ENCODE data around the gene TMEM234.
A peak's percentile ranks its signal among the peaks of the same experiment; 100 is the strongest.
"Not testable (repeated sequence)": the region's sequence is repeated elsewhere in the genome, so short reads cannot be mapped to it uniquely, and the experiment has no call there.

TMEM234 gene

DNA sequence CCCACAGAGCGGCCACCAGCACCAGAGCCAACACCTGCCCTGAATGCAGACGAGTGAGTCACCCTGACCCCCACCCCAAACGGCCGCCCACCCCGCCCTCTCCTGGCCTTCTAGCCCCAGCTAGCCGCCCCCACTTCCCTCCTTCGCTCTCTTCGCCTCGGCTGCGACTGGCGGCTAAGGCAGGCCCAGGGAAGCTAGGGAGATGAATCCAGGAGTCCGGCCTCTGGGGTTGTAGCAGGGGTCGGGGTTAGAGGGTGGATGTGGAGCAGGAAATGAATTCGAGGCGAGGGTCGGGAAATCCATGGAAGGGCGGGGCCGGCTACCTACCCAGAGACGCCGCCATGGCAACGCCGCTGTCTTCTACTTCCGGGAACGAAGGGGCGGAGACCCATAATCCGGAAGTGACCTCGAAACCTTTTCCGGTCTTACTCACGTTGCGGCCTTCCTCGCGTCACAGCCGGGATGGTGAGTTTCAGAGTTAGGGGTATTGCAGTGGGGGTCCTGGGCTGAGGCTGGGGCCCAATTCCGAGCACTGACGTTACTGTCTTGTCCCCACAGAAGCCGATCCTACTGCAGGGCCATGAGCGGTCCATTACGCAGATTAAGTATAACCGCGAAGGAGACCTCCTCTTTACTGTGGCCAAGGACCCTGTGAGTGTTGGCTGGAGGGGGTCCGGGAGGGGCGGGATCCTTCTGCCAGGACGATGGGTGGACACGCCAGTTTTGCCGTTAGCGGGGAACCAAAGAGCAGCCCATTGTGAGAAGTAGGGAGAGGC lies at the start of gene TMEM234, which contains the start of gene EIF3I:
Gene TMEM234, minus strand, starts transcription at position 374 of the 776 bp plus-strand sequence. Its CDS starts 31 bp downstream, at position 343.
Gene EIF3I, plus strand, starts transcription at position 428 of the 776 bp plus-strand sequence. Its CDS starts 35 bp downstream, at position 463.
- H3K27ac ChIP-seq (ENCODE audit: low read length), result no peak within 1 kb of the TSS
- H3K9me3 ChIP-seq (ENCODE audit: control insufficient read depth, insufficient read depth, low read length), result no peaks in the 10 kb centered on the region
- H3K27me3 ChIP-seq (ENCODE audit: control insufficient read depth, insufficient read depth, low read length), result no peaks in the 10 kb centered on the region
- H3K36me3 ChIP-seq (ENCODE audit: control insufficient read depth, insufficient read depth, low read length), result peaks cover 9% of the 10 kb centered on the region
- no CpG with 5 or more reads among the region's 46 CpGs for WGBS (ENCODE audit: insufficient coverage, insufficient read length)
- no peaks in the 10 kb centered on the region for H3K4me1 ChIP-seq (ENCODE audit: control insufficient read depth, insufficient read depth, low read length)
- peak; percentile 87 for DNase-seq (ENCODE audit: low read depth, low spot score)
- peak within 1 kb of the TSS; percentile 92 for H3K4me3 ChIP-seq (ENCODE audit: low read length)

DNA sequence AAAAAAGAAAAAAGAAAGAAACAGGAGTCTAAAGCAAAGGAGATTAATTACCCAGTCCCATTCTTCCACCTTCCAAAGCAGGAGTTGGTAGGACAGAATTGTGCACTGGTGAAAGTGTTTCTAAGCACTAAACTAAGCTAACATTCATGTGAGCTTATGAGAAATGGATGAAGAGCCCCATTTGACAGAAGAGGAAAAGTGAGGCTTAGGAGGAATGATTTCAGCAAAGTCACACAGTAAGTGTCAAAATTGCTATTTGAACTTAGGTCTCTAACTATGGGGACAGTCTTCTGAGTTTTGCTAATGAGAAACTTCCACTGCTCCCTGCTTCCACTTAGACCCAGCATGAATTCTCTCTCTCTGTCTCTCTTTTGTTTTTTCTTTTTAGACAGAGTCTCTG lies 47.6 kb upstream of the TMEM234 start:
- Histone ChIP-seq H3K4me1 (ENCODE audit: control insufficient read depth, insufficient read depth, low read length) (peaks cover 5% of the 10 kb centered on the region; the same call in 1 of the 2 replicates), H3K27me3 (ENCODE audit: control insufficient read depth, insufficient read depth, low read length) (no peaks in the 10 kb centered on the region), H3K9me3 (ENCODE audit: control insufficient read depth, insufficient read depth, low read length) (no peaks in the 10 kb centered on the region), H3K27ac (ENCODE audit: low read length) (no peak overlapping the region), H3K4me3 (ENCODE audit: low read length) (no peak overlapping the region), H3K36me3 (ENCODE audit: control insufficient read depth, insufficient read depth, low read length) (no peaks in the 10 kb centered on the region)
- no peak for DNase-seq (ENCODE audit: low read depth, low spot score)

DNA sequence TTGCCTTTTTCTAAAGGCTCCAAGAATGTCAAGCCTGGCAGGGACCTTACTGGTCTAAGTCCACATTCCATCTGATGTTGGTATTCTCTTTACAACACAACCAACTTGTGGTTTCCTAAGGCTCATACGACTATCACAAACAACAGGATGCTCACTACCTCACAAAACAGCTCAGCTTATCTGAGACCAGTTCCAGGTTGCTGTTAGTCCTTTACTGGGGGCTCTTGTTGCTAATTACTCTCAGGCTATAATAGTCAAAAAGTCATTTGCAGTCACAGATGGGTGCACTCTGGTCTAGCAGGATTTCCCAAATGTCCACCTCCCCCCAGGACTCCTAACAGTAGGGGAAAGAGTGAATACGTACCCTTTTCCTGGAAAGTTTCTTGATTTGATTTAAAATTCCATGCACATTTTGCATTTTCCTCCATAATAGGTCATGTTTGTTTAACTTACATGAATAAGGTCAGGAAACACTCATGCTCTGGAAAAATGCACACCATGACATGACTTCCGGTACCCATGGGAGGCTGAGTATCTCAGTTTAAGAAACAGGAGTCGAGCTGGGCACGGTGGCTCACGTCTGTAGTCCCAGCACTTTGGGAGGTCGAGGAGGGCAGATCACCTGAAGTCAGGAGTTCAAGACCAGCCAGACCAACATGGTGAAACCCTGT lies 44.9 kb upstream of the TMEM234 start:
- Histone ChIP-seq H3K27ac (ENCODE audit: low read length) (no peak overlapping the region), H3K9me3 (ENCODE audit: control insufficient read depth, insufficient read depth, low read length) (no peaks in the 10 kb centered on the region), H3K4me1 (ENCODE audit: control insufficient read depth, insufficient read depth, low read length) (no peaks in the 10 kb centered on the region), H3K36me3 (ENCODE audit: control insufficient read depth, insufficient read depth, low read length) (no peaks in the 10 kb centered on the region), H3K4me3 (ENCODE audit: low read length) (no peak overlapping the region), H3K27me3 (ENCODE audit: control insufficient read depth, insufficient read depth, low read length) (no peaks in the 10 kb centered on the region)
- DNase-seq (ENCODE audit: low read depth, low spot score), result no peak
- no CpG with 5 or more reads among the region's 7 CpGs for WGBS (ENCODE audit: insufficient coverage, insufficient read length)

DNA sequence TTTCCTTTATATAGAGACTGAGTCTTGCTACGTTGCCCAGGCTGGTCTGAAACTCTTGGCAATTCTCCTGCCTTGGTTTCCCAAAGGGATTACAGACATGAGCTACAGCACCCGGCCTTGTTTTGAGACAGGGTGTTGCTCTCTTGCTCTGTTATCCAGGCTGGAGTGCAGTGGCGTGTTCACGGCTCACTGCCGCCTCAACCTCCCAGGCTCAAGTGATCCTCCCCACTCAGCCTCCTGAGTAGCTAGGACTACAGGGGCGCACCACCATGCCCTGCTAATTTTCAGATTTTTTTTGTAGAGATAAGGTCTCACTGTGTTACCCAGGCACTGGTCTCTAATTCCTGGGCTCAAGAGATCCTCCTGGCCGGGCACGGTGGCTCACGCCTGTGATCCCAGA lies 43.7 kb upstream of the TMEM234 start:
- H3K27me3 ChIP-seq (ENCODE audit: control insufficient read depth, insufficient read depth, low read length), result no peaks in the 10 kb centered on the region
- H3K36me3 ChIP-seq (ENCODE audit: control insufficient read depth, insufficient read depth, low read length), result no peaks in the 10 kb centered on the region
- H3K4me3 ChIP-seq (ENCODE audit: low read length), result no peak overlapping the region
- no peaks in the 10 kb centered on the region for H3K4me1 ChIP-seq (ENCODE audit: control insufficient read depth, insufficient read depth, low read length)
- no CpG with 5 or more reads among the region's 9 CpGs for WGBS (ENCODE audit: insufficient coverage, insufficient read length)
- no peaks in the 10 kb centered on the region for H3K9me3 ChIP-seq (ENCODE audit: control insufficient read depth, insufficient read depth, low read length)
- no peak overlapping the region for H3K27ac ChIP-seq (ENCODE audit: low read length)
- DNase-seq (ENCODE audit: low read depth, low spot score), result no peak

DNA sequence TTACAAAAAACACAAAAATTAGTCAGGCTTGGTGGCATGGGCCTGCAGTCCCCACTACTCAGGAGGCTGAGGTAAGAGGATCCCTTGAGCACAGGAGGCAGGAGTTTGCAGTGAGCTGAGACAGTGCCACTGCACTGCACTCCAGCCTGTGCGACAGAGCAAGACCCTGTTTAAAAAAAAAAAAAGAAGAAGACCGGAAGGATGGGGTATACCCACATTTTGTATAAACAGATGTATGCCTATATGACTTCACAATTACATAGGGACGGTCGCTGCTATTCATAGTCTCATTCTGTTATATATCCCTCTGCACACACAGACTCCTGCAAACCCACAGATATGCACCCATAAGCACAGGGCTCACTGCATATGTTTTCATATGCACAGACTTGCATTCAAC lies 41.6 kb upstream of the TMEM234 start:
- no peaks in the 10 kb centered on the region for H3K9me3 ChIP-seq (ENCODE audit: control insufficient read depth, insufficient read depth, low read length)
- no peaks in the 10 kb centered on the region for H3K36me3 ChIP-seq (ENCODE audit: control insufficient read depth, insufficient read depth, low read length)
- DNase-seq (ENCODE audit: low read depth, low spot score), result no peak
- no CpG with 5 or more reads among the region's 4 CpGs for WGBS (ENCODE audit: insufficient coverage, insufficient read length)
- no peak overlapping the region for H3K27ac ChIP-seq (ENCODE audit: low read length)
- no peaks in the 10 kb centered on the region for H3K4me1 ChIP-seq (ENCODE audit: control insufficient read depth, insufficient read depth, low read length)
- no peak overlapping the region for H3K4me3 ChIP-seq (ENCODE audit: low read length)
- H3K27me3 ChIP-seq (ENCODE audit: control insufficient read depth, insufficient read depth, low read length), result no peaks in the 10 kb centered on the region

GRCh38 chr1:32263236-32263593 lies 41.1 kb upstream of the TMEM234 start:
- WGBS (ENCODE audit: insufficient coverage, insufficient read length), result no CpG with 5 or more reads among the region's 4 CpGs
- not testable (repeated sequence) for H3K27me3 ChIP-seq (ENCODE audit: control insufficient read depth, insufficient read depth, low read length); H3K36me3 ChIP-seq (ENCODE audit: control insufficient read depth, insufficient read depth, low read length); DNase-seq (ENCODE audit: low read depth, low spot score); H3K4me1 ChIP-seq (ENCODE audit: control insufficient read depth, insufficient read depth, low read length); H3K9me3 ChIP-seq (ENCODE audit: control insufficient read depth, insufficient read depth, low read length); H3K4me3 ChIP-seq (ENCODE audit: low read length); H3K27ac ChIP-seq (ENCODE audit: low read length)

DNA sequence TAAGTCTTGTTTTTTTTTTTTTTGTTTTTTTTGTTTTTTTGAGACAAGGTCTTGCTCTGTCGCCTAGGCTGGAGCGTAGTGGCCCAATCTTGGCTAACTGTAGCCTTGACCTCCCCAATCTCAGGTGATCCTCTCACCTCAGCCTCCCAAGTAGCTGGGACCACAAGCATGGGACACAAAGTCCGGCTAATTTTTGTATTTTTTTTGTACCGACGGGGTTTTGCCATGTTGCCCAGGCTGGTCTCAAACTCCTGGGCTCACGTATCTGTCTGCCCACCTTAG lies 35.0 kb upstream of the TMEM234 start:
- no peak overlapping the region for H3K27ac ChIP-seq (ENCODE audit: low read length)
- H3K4me3 ChIP-seq (ENCODE audit: low read length), result no peak overlapping the region
- no peaks in the 10 kb centered on the region for H3K9me3 ChIP-seq (ENCODE audit: control insufficient read depth, insufficient read depth, low read length)
- no peaks in the 10 kb centered on the region for H3K4me1 ChIP-seq (ENCODE audit: control insufficient read depth, insufficient read depth, low read length)
- H3K36me3 ChIP-seq (ENCODE audit: control insufficient read depth, insufficient read depth, low read length), result no peaks in the 10 kb centered on the region
- no peaks in the 10 kb centered on the region for H3K27me3 ChIP-seq (ENCODE audit: control insufficient read depth, insufficient read depth, low read length)
- no CpG with 5 or more reads among the region's 6 CpGs for WGBS (ENCODE audit: insufficient coverage, insufficient read length)
- DNase-seq (ENCODE audit: low read depth, low spot score), result no peak

DNA sequence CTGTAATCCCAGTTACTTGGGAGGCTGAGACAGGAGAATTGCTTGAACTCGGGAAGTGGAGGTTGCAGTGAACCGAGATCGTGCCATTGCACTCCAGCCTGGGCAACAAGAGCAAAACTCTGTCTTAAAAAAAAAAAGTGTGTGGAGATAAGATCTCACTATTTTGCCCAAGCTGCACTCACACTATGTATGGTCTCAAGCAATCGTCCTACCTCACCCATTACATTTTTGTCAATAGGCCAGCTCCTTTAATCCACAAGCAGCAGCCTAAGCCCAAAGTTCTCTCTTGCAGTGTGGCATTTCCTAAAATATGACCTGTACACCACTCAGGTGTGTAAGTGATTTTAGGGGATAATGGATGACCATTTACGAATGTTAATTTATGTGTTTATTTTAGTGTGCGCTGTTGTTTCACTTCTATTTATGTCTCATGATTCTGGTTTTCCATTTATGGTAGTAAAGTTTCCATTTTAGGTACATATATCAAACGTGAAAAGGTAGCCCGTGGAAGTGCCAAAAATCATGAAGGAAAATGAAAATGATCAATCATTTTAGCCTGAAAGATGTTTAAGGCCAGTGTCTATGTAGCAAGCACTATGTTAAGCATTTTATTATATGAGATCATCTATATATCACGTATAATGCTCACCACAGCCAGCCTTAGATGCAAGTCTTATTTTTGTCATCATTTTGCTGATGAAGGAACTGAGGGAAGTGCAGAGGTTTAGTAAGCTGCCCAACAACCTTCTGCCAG lies 34.5 kb upstream of the TMEM234 start:
- Histone ChIP-seq H3K36me3 (ENCODE audit: control insufficient read depth, insufficient read depth, low read length) (no peaks in the 10 kb centered on the region), H3K4me1 (ENCODE audit: control insufficient read depth, insufficient read depth, low read length) (peaks cover 1% of the 10 kb centered on the region; the same call in 1 of the 2 replicates), H3K27ac (ENCODE audit: low read length) (no peak overlapping the region), H3K4me3 (ENCODE audit: low read length) (no peak overlapping the region), H3K27me3 (ENCODE audit: control insufficient read depth, insufficient read depth, low read length) (no peaks in the 10 kb centered on the region), H3K9me3 (ENCODE audit: control insufficient read depth, insufficient read depth, low read length) (no peaks in the 10 kb centered on the region)
- WGBS (ENCODE audit: insufficient coverage, insufficient read length), result 100% methylated on average over 2 of the region's 9 CpGs
- no peak for DNase-seq (ENCODE audit: low read depth, low spot score)

GRCh38 chr1:32255072-32256071 lies 33.2 kb upstream of the TMEM234 start:
- H3K36me3 ChIP-seq (ENCODE audit: control insufficient read depth, insufficient read depth, low read length), result no peaks in the 10 kb centered on the region
- no CpG with 5 or more reads among the region's 10 CpGs for WGBS (ENCODE audit: insufficient coverage, insufficient read length)
- no peak overlapping the region for H3K4me3 ChIP-seq (ENCODE audit: low read length)
- H3K27me3 ChIP-seq (ENCODE audit: control insufficient read depth, insufficient read depth, low read length), result no peaks in the 10 kb centered on the region
- no peaks in the 10 kb centered on the region for H3K9me3 ChIP-seq (ENCODE audit: control insufficient read depth, insufficient read depth, low read length)
- peaks cover 1% of the 10 kb centered on the region; the same call in 1 of the 2 replicates for H3K4me1 ChIP-seq (ENCODE audit: control insufficient read depth, insufficient read depth, low read length)
- H3K27ac ChIP-seq (ENCODE audit: low read length), result no peak overlapping the region
- DNase-seq (ENCODE audit: low read depth, low spot score), result no peak
